OCI-LY3 (cell line): Measurements from ENCODE around the gene TUBB4B.

Experiments
- H2AFZ ChIP-seq: fragments of 200-600, 300-600 bp; shearing (Covaris generic); 2 replicates; pipeline ENCODE4 v1.6.0; 2014; ENCODE audit warnings: antibody characterized with exemption, low read depth, low read length
- H3K27ac ChIP-seq: fragments of 200-600, 300-600 bp; sonication (generic); 2 replicates; pipeline ENCODE4 v1.5.1; 2014; ENCODE audit warnings: mild to moderate bottlenecking, low read length, moderate library complexity, mixed read lengths
- H3K27me3 ChIP-seq: fragments of 200-600, 300-600 bp; sonication (generic); 2 replicates; pipeline ENCODE4 v1.6.1; 2014; ENCODE audit warnings: low read depth, low read length, mixed read lengths
- H3K36me3 ChIP-seq: fragments of 200-600, 300-600 bp; sonication (generic); replicated peaks from 2 replicates; pipeline ENCODE3; 2014; ENCODE audit warnings: low read depth, low read length, mixed read lengths
- H3K4me1 ChIP-seq: fragments of 300-600, 200-600 bp; sonication (generic); 2 replicates; pipeline ENCODE4 v1.6.1; 2014; ENCODE audit warnings: low read length, mixed read lengths
- H3K4me2 ChIP-seq: fragments of 200-600, 300-600 bp; sonication (generic); 2 replicates; pipeline ENCODE4 v1.6.1; 2014; ENCODE audit warnings: low read length, mixed read lengths
- H3K4me3 ChIP-seq: fragments of 300-600, 200-600 bp; sonication (generic); 2 replicates; pipeline ENCODE4 v1.5.1; 2014; ENCODE audit warnings: antibody characterized with exemption, mild to moderate bottlenecking, low read length, moderate library complexity
- H3K79me2 ChIP-seq: fragments of 300-600, 200-600 bp; shearing (Covaris generic); 2 replicates; pipeline ENCODE4 v1.6.1; 2014; ENCODE audit warnings: mild to moderate bottlenecking, low read length, mixed read lengths
- H3K9ac ChIP-seq: fragments of 300-600, 200-600 bp; shearing (Covaris generic); 2 replicates; pipeline ENCODE4 v1.6.0; 2014; ENCODE audit warnings: mild to moderate bottlenecking, low read length, moderate library complexity
- H3K9me3 ChIP-seq: fragments of 200-600, 300-600 bp; shearing (Covaris generic); 2 replicates; pipeline ENCODE4 v1.6.1; 2014; ENCODE audit warnings: low read length, mixed read lengths; ENCODE audit not compliant: insufficient read depth
- H4K20me1 ChIP-seq: fragments of 200-600, 300-600 bp; sonication (generic); 2 replicates; pipeline ENCODE4 v1.6.1; 2016; ENCODE audit warnings: low read length, mixed read lengths; ENCODE audit not compliant: insufficient read depth
- EZH2phosphoT487 ChIP-seq: fragments of 200-600 bp; shearing (Covaris generic); IDR thresholded peaks from 2 replicates; pipeline ENCODE4 v1.6.1; 2018; ENCODE audit warnings: antibody characterized with exemption, mixed run types, low read depth
- TF ChIP-seq, protein P1 (sequence below): fragments of 200-600, 300-600 bp; sonication (generic); IDR thresholded peaks from 2 replicates; pipeline ENCODE4 v1.5.1; 2014; ENCODE audit warnings: antibody characterized with exemption, low read length, low read depth

TUBB4B gene

GRCh38 chr9:137227853-137228505 lies 13.1 kb upstream of the TUBB4B start:
- peaks cover 12% of the 10 kb centered on the region for H3K4me1 ChIP-seq
- no peaks in the 10 kb centered on the region for H3K9me3 ChIP-seq
- no peak overlapping the region for H3K4me3 ChIP-seq
- TF ChIP-seq, protein P1, sequence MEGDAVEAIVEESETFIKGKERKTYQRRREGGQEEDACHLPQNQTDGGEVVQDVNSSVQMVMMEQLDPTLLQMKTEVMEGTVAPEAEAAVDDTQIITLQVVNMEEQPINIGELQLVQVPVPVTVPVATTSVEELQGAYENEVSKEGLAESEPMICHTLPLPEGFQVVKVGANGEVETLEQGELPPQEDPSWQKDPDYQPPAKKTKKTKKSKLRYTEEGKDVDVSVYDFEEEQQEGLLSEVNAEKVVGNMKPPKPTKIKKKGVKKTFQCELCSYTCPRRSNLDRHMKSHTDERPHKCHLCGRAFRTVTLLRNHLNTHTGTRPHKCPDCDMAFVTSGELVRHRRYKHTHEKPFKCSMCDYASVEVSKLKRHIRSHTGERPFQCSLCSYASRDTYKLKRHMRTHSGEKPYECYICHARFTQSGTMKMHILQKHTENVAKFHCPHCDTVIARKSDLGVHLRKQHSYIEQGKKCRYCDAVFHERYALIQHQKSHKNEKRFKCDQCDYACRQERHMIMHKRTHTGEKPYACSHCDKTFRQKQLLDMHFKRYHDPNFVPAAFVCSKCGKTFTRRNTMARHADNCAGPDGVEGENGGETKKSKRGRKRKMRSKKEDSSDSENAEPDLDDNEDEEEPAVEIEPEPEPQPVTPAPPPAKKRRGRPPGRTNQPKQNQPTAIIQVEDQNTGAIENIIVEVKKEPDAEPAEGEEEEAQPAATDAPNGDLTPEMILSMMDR = 0 out of 2 replicates have a peak, but pooled peaks have one; percentile 2
- TF ChIP-seq EZH2phosphoT487 = no peak
- H3K9ac ChIP-seq = no peak overlapping the region
- no peaks in the 10 kb centered on the region for H3K79me2 ChIP-seq
- no peak overlapping the region for H2AFZ ChIP-seq
- no peaks in the 10 kb centered on the region for H4K20me1 ChIP-seq
- no peaks in the 10 kb centered on the region for H3K27me3 ChIP-seq
- H3K36me3 ChIP-seq = no peaks in the 10 kb centered on the region
- H3K4me2 ChIP-seq = peak overlapping the region; percentile 29
- H3K27ac ChIP-seq = no peak overlapping the region

DNA sequence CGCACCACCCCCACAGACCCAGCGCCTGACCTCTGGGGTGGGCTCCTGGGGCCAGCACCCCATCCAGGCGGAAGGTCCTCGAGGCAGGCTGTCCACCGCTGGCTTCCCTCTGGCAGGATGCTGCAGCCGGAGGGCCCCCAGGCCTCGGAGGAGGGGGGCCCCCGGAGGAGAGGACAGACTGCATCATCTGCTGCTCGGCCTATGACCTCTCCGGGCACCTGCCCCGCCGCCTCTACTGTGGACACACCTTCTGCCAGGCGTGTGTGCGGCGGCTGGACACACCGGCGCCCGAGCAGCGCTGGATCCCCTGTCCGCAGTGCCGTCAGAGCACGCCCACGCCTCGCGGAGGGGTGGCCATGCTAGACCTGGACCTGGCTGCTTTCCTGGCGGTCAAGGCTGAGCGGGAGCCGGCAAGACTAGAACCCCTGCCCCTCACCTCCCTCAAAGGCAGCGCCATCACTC lies 12.6 kb upstream of the TUBB4B start:
- no peak overlapping the region for H3K4me3 ChIP-seq
- no peak overlapping the region for H3K27ac ChIP-seq
- H3K79me2 ChIP-seq = no peaks in the 10 kb centered on the region
- H3K4me1 ChIP-seq = peaks cover 12% of the 10 kb centered on the region
- TF ChIP-seq, protein P1 = no peak
- no peak for TF ChIP-seq EZH2phosphoT487
- no peaks in the 10 kb centered on the region for H3K27me3 ChIP-seq
- no peak overlapping the region for H3K9ac ChIP-seq
- no peak overlapping the region for H3K4me2 ChIP-seq
- no peaks in the 10 kb centered on the region for H4K20me1 ChIP-seq
- no peak overlapping the region for H2AFZ ChIP-seq
- H3K36me3 ChIP-seq = no peaks in the 10 kb centered on the region
- H3K9me3 ChIP-seq = no peaks in the 10 kb centered on the region

- no peaks in the 10 kb centered on the region for H3K36me3 ChIP-seq
- no peak overlapping the region for H3K4me2 ChIP-seq
- no peaks in the 10 kb centered on the region for H3K9me3 ChIP-seq
- H4K20me1 ChIP-seq = no peaks in the 10 kb centered on the region
- TF ChIP-seq EZH2phosphoT487 = no peak
- TF ChIP-seq, protein P1 = no peak
- no peak overlapping the region for H3K4me3 ChIP-seq
- no peak overlapping the region for H2AFZ ChIP-seq
- no peaks in the 10 kb centered on the region for H3K79me2 ChIP-seq
- 0 out of 2 replicates have a peak, but pooled peaks cover under 1% of the 10 kb centered on the region for H3K27me3 ChIP-seq
- no peak overlapping the region for H3K27ac ChIP-seq
- H3K9ac ChIP-seq = no peak overlapping the region
- peaks cover 10% of the 10 kb centered on the region for H3K4me1 ChIP-seq
Observed at GRCh38 chr9:137228968-137229896, 11.9 kb upstream of the TUBB4B start.
